HG03521 (cell line): ENCODE results near the gene PMM2.
"Not testable (repeated sequence)": the region's sequence is repeated elsewhere in the genome, so short reads cannot be mapped to it uniquely, and the experiment has no call there.

Experiments used
- ATAC-seq: cut with Tn5 transposase; IDR thresholded peaks from one replicate; pipeline ENCODE4 v1.9.1; 2021; ENCODE audit warnings: mild to moderate bottlenecking, moderate library complexity; ENCODE audit not compliant: unreplicated experiment

Gene PMM2

GRCh38 chr16:8797364-8798173, at the start of gene PMM2, which contains the start of gene TMEM186:
Gene PMM2 (plus strand): TSS chr16:8797839. CDS start chr16:8797883, 44 bp downstream.
Gene TMEM186 (minus strand): TSS chr16:8797639. CDS start chr16:8797614, 25 bp downstream.
- ATAC-seq = peak; percentile 92

GRCh38 chr16:8748944-8749343, 48.7 kb upstream of the PMM2 start:
- not testable (repeated sequence) for ATAC-seq

- ATAC-seq = no peak
Observed at GRCh38 chr16:8751481-8752311, 45.9 kb upstream of the PMM2 start.

GRCh38 chr16:8752706-8753105, 44.9 kb upstream of the PMM2 start:
- no peak for ATAC-seq

GRCh38 chr16:8753416-8754054, 44.1 kb upstream of the PMM2 start:
- ATAC-seq = no peak

- no peak for ATAC-seq
Observed at GRCh38 chr16:8756755-8757154, 40.9 kb upstream of the PMM2 start.

GRCh38 chr16:8758022-8758421, 39.6 kb upstream of the PMM2 start:
- no peak for ATAC-seq

- no peak for ATAC-seq
Observed at GRCh38 chr16:8760021-8760420, 37.6 kb upstream of the PMM2 start.

- no peak for ATAC-seq
Observed at GRCh38 chr16:8761078-8761477, 36.6 kb upstream of the PMM2 start.

GRCh38 chr16:8762254-8762653, 35.4 kb upstream of the PMM2 start:
- no peak for ATAC-seq

GRCh38 chr16:8763083-8763482, 34.6 kb upstream of the PMM2 start:
- no peak for ATAC-seq

GRCh38 chr16:8763899-8764298, 33.7 kb upstream of the PMM2 start:
- no peak for ATAC-seq

- ATAC-seq = no peak
Observed at GRCh38 chr16:8764525-8765250, 33.0 kb upstream of the PMM2 start.

GRCh38 chr16:8767176-8767575, 30.5 kb upstream of the PMM2 start:
- no peak for ATAC-seq

- no peak for ATAC-seq
Observed at GRCh38 chr16:8768283-8768682, 29.4 kb upstream of the PMM2 start.

- ATAC-seq = no peak
Observed at GRCh38 chr16:8768692-8769091, 28.9 kb upstream of the PMM2 start.

GRCh38 chr16:8773537-8773936, 24.1 kb upstream of the PMM2 start:
- ATAC-seq = no peak

GRCh38 chr16:8774208-8774607, 23.4 kb upstream of the PMM2 start:
- ATAC-seq = no peak

GRCh38 chr16:8775359-8775758, 22.3 kb upstream of the PMM2 start:
- no peak for ATAC-seq

GRCh38 chr16:8776129-8776584, 21.5 kb upstream of the PMM2 start:
- no peak for ATAC-seq

- no peak for ATAC-seq
Observed at GRCh38 chr16:8777217-8777616, 20.4 kb upstream of the PMM2 start.
